GM12892 (cell line): Measurements from ENCODE around the gene DKKL1.

Experiments used
- POLR2A ChIP-seq: IDR thresholded peaks from 2 replicates; pipeline ENCODE4 v1.6.1; 2011; ENCODE audit warnings: low read depth, low read length, control low read depth
- TAF1 ChIP-seq: IDR thresholded peaks from 2 replicates; pipeline ENCODE4 v1.6.1; 2011; ENCODE audit warnings: low read depth, mild to moderate bottlenecking, control low read depth, low read length, borderline replicate concordance

DNA sequence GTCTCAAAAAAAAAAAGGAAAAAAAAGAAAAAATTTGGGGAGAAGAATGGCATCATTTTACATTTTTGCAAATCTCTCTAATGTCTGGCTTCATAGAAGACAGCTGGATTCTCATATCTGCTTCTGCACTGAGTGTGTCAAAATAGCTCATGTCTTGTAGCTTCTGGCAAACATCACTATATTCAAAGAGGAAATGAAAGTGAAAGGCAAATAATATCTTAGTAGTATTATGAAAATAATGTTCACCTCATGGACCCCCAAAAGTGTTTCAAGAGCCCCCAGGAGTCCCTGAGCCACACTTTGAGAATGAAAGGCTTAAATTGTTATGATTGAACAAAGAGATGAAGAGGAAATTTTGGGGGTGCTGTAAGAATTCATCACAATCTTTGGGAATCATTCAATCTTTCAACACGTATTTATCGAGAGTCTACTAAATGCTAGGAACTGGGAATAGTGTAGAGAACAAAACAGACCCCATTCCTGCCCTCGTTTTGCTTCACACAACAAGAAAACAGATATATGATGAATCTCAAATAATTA lies 37.4 kb upstream of the DKKL1 start:
- TF ChIP-seq TAF1 (no peak), POLR2A (no peak)
